HG02759 (cell line): Measurements from ENCODE around the gene NOA1.
"Not testable (repeated sequence)": the region's sequence is repeated elsewhere in the genome, so short reads cannot be mapped to it uniquely, and the experiment has no call there.

Experiments
- ATAC-seq: cut with Tn5 transposase; IDR thresholded peaks from one replicate; pipeline ENCODE4 v1.9.1; 2021; ENCODE audit warnings: mild to moderate bottlenecking, moderate library complexity; ENCODE audit not compliant: unreplicated experiment

NOA1 gene

DNA sequence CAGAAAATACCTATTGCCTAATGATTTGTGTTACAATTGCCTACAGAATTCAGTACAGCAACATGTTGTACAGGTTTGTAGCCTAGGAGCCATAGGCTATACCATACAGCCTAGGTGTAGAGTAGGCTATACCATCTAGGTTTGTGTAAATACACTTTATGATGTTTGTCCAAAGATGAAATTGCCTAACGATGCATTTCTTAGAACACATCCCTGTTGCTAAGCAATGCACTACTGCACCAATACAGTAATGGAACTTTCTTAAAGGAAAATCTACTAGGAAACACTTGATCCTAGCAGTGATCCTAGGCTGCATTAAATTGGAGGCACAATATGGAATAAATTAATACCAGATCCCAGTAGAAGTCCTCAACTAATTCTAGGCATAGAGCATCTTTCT, 18.3 kb downstream of the NOA1 start:
- no peak for ATAC-seq

DNA sequence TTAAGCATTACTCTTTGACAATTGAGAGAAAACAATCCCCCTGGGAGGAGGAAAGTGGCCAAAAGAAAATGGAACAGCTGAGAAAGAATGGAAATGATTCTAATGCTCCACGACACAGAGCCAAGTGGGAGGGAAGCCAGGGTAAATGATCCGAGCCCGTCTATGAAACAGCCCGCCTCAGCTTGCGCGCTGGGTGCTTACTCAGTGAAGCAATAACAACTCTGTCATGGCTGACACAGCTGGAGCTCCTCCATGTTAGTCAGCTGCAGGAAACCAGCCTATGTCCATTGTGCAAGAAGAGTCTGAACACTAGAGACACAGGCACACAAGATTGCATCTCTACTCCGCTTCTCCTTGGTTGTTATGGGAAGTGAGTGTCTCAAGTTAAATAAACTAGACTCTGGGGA, 19.3 kb downstream of the NOA1 start:
- ATAC-seq, result no peak

DNA sequence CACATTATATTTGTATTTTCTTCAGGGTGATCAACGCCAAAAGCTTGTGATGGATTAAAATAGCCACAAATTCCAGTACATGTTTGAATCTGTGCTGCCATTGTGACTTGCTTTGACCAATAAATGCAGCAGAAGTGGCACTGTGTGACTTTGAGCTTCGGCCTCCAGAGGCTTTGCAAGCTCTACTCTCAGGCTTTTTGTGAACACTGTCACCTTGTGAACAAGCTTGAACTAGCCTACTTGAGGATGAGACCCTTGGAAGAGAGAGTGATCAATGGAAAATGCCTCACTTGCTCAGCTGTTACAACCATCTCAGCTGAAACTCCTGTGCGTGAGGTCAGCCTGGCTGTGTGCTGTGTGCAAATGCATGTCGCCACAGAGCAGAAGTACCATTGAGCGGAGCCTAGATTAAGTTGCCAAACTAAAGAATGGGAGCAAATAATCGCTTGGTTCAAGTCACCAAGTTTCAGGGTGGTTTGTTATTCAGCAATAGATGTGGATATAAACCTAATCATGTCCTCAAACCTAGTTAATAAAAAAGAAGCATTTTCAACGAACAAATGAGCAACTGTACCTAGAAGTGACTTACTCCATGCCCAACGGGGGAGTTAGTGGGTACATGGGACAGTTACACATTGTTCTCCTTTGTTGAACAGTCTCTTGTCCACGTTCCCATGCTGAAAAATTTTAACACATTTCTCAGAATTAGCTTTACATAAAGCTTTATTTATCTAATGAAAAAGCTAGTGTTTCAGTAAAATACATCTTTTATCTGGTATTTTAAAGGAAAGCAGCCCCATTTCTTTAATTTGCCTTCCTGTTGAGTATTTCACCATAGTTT, 23.5 kb downstream of the NOA1 start:
- ATAC-seq, result no peak

DNA sequence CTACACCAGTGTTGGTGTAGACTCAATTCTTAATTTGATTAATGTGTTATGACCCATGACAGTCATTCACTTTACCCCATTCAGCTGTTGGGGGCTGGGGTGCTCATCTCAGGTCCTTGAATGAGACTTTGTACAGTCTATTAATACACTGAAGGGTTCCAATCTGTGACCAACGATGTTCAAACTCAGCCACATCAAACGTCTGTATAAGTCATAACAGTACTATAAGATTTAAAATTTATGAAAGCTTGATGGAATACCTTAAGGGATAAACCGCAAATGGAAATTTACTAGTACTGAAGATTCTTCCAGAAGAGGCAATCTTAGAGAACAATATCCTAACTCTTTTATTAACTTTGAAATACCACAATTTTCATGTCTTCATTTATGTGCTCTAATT, 36.0 kb downstream of the NOA1 start:
- ATAC-seq, result no peak

DNA sequence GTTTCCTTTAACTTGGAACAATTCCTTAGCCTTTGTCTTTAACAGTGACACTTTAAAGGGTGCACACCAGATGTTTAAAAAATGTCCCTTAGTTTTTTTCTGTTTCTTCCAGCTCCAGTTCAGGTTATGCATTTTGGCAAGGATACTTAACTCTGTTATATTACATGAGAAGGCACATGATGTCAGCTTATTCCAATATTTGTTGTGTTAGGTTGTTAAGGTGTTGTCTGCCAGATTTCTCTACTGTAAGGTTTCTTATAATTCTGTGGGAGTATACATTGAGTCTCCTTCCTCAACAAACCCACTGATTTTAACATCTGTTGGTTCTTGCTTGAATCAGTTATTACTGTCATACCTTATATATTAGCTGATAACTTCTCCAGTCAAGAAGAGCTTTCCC, 36.4 kb downstream of the NOA1 start:
- no peak for ATAC-seq

DNA sequence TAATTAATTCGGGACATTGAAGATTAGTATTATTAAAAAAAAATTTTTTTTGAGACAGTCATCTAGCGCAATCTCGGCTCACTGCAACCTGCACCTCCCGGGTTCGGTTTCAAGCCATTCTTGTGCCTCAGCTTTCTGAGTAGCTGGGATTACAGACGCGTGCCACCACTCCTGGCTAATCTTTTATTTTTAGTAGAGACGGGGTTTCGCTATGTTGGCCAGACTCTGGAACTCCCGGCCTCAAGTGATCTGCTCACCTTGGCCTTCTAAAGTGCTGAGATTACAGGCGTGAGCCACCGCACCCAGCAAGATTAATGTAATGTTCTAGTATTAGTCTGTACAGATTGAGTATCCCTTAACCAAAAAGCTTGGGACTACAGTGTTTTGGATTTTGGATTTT, 37.0 kb downstream of the NOA1 start:
- no peak for ATAC-seq

DNA sequence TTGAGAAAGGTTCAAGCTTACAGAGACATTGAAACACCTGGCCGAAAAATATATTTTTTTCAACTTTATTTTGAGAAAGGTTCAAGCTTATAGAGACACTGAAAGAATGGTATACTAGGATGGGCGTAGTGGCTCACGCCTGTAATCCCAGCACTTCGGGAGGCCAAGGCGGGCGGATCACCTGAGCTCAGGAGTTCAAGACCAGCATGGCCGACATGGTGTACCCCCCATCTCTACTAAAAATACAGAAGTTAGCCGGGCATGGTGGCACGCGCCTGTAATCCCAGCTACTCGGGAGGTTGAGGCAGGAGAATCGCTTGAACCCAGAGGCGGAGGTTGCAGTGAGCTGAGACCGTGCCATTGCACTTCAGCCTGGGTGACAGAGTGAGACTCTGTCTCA, 37.6 kb downstream of the NOA1 start:
- not testable (repeated sequence) for ATAC-seq

DNA sequence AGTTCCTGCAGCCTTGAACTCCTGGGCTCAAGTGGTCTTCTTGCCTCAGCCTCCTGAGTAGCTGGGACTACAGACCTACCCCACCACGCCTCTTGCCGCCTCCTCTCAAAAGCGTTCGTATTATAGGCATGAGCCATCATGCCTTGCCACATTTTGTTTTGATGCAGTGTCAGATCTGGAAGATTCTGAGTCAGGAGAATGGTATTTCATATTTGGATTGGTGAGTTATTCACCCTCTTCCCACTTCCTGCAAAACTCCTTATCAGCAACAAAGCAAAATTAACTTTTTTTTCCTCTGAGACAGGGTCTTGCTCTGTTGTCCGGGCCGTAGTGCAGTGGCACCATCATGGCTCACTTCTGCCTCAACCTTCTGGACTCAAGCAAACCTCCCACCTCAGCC, 40.1 kb downstream of the NOA1 start:
- no peak for ATAC-seq

DNA sequence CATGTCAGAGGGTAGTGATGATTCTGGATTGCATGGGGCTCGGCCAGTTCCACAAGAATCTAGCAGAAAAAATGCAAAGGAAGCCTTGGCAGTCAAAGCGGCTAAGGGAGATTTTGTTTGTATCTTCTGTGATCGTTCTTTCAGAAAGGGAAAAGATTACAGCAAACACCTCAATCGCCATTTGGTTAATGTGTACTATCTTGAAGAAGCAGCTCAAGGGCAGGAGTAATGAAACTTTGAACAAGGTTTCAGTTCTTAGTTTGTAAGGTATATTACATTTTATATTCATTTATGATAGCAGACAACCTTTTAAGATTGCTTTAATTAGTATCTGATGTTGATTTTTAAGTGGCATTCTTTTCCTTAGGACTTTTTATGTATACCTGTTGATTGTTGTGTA, 45.5 kb downstream of the NOA1 start:
- ATAC-seq, result no peak

DNA sequence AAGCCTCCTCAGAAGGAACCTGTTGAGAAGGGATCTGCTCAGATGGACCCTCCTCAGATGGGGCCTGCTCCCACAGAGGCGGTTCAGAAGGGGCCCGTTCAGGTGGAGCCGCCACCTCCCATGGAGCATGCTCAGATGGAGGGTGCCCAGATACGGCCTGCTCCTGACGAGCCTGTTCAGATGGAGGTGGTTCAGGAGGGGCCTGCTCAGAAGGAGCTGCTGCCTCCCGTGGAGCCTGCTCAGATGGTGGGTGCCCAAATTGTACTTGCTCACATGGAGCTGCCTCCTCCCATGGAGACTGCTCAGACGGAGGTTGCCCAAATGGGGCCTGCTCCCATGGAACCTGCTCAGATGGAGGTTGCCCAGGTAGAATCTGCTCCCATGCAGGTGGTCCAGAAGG, 46.8 kb downstream of the NOA1 start:
- ATAC-seq, result no peak

DNA sequence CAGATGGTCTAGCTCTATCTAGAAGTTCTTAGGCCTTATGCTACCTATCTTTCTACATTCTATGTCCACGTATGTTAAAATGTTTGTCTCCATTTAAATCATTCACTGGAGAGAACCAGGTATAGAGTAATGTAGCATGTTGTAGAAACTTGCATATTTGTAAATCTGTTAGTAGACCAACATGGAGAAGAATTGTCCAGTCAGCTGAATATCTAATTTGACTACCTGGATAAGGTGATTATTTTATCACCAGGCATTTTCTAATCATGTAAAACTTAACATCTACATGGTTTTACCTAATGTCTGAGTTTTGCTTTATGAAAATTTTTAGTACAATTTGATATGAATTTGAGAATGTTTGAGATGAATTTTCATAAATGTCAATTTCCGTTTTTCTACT, 50.2 kb downstream of the NOA1 start:
- no peak for ATAC-seq

DNA sequence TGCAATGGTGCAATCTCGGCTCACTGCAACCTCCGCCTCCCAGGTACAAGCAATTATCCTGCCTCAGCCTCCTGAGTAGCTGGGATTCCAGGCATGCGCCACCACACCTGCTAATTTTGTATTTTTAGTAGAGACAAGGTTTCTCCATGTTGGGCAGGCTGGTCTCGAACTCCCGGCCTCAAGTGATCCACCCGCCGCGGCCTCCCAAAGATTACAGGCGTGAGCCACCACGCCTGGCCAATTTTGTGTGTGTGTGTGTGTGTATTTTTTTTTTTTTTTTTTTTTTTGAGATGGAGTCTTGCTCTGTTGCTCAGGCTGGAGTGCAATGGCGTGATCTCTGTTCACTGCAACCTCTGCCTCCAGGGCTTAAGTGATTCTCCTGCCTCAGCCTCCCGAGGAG, 62.4 kb downstream of the NOA1 start:
- not testable (repeated sequence) for ATAC-seq

DNA sequence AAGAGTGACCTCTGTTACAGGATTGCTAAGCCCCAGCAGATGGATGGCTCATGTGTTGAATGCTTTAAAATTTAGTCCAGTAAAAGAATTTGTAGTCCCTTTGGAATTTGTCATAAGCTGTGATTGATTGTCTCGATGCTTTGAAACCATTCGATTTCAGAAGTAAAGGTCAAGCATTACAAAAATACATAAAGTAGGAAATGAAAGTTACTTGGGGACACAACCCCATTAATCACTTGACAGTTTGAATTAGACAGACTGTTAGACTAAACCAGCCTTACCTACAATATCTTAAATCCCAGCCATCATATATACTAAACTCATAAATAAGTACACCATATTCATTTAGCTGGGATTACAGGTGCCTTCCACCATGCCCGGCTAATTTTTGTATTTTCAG, 63.1 kb downstream of the NOA1 start:
- ATAC-seq, result no peak
